Mesothelial cell of epicardium (in vitro differentiated cells): ENCODE measurements around the gene UTP11. TPM values are rescaled to one million over a fixed set of nuclear protein-coding genes. Genes with fewer than 3 reads are reported as not detected.

Experiments used
- DNase-seq, 2 experiments: peaks; one replicate each; pipeline ENCODE4 v3.0.0; 2021; ENCODE audit warnings: low spot score in 2 of 2; ENCODE audit not compliant: unreplicated experiment in 2 of 2
- H3K27ac Mint-ChIP-seq: 2 replicates; pipeline ENCODE4 v1.8.0; 2021; ENCODE audit warnings: mixed read lengths
- H3K27me3 Mint-ChIP-seq: 2 replicates; pipeline ENCODE4 v1.8.0; 2021; ENCODE audit warnings: low read depth, mixed read lengths
- H3K36me3 Mint-ChIP-seq: 2 replicates; pipeline ENCODE4 v1.8.0; 2021; ENCODE audit warnings: mixed read lengths
- H3K4me1 Mint-ChIP-seq: 2 replicates; pipeline ENCODE4 v1.8.0; 2021; ENCODE audit warnings: mixed read lengths
- H3K4me3 Mint-ChIP-seq: 2 replicates; pipeline ENCODE4 v1.8.0; 2021; ENCODE audit warnings: mild to moderate bottlenecking, moderate library complexity, mixed read lengths
- H3K9me3 Mint-ChIP-seq: 2 replicates; pipeline ENCODE4 v1.8.0; 2021; ENCODE audit warnings: mixed read lengths
- CTCF ChIP-seq: fragments of 200-600 bp; sonication (generic); IDR thresholded peaks from one replicate; pipeline ENCODE4 v1.5.0; 2021; ENCODE audit warnings: antibody characterized with exemption; ENCODE audit not compliant: unreplicated experiment
- total RNA-seq: library from RNA; stranded (reverse); gene quantifications from 3 replicates; pipeline ENCODE4 v1.2.1, GENCODE V29; 2021

UTP11 gene
- total RNA-seq, 1 donor from 2014 or later, result 32.3 TPM

- Mint-ChIP-seq H3K27me3 (peaks cover 94% of the 10 kb centered on the region), H3K9me3 (no peaks in the 10 kb centered on the region), H3K36me3 (no peaks in the 10 kb centered on the region), H3K4me1 (no peaks in the 10 kb centered on the region), H3K4me3 (no peak overlapping the region), H3K27ac (no peak overlapping the region)
- TF ChIP-seq CTCF, result no peak
- no peak for DNase-seq
Measured at GRCh38 chr1:38071312-38072256, 59.0 kb downstream of the UTP11 start.

GRCh38 chr1:38072858-38073257, 60.3 kb downstream of the UTP11 start:
- no peak overlapping the region for H3K4me3 Mint-ChIP-seq
- no peaks in the 10 kb centered on the region for H3K36me3 Mint-ChIP-seq
- no peaks in the 10 kb centered on the region for H3K9me3 Mint-ChIP-seq
- no peak for TF ChIP-seq CTCF
- no peaks in the 10 kb centered on the region for H3K4me1 Mint-ChIP-seq
- peaks cover 84% of the 10 kb centered on the region for H3K27me3 Mint-ChIP-seq
- DNase-seq, result no peak
- H3K27ac Mint-ChIP-seq, result no peak overlapping the region

- no peaks in the 10 kb centered on the region for H3K4me1 Mint-ChIP-seq
- TF ChIP-seq CTCF, result no peak
- H3K27ac Mint-ChIP-seq, result no peak overlapping the region
- H3K36me3 Mint-ChIP-seq, result no peaks in the 10 kb centered on the region
- peaks cover 79% of the 10 kb centered on the region for H3K27me3 Mint-ChIP-seq
- H3K4me3 Mint-ChIP-seq, result no peak overlapping the region
- DNase-seq, result no peak
- H3K9me3 Mint-ChIP-seq, result no peaks in the 10 kb centered on the region
Measured at GRCh38 chr1:38073534-38074301, 61.2 kb downstream of the UTP11 start.

GRCh38 chr1:38074302-38074677, 61.8 kb downstream of the UTP11 start:
- Mint-ChIP-seq H3K4me1 (no peaks in the 10 kb centered on the region), H3K4me3 (no peak overlapping the region), H3K9me3 (no peaks in the 10 kb centered on the region), H3K36me3 (no peaks in the 10 kb centered on the region), H3K27ac (no peak overlapping the region), H3K27me3 (peaks cover 80% of the 10 kb centered on the region)
- no peak for DNase-seq
- TF ChIP-seq CTCF, result no peak

Other genes with a start within 250 kb of the UTP11 start
- gene EPHA10, start 247.6 kb upstream of the UTP11 start, total RNA-seq, result 0.18 to 0.25 TPM (median 0.24 TPM) in 3 replicates
- gene MANEAL, start 218.9 kb upstream of the UTP11 start, total RNA-seq, result 1.4 to 1.8 TPM (median 1.8 TPM) in 3 replicates
- gene C1orf122, start 204.9 kb upstream of the UTP11 start, total RNA-seq, result 36.8 to 42.4 TPM (median 41.0 TPM) in 3 replicates
- gene YRDC, start 204.5 kb upstream of the UTP11 start, total RNA-seq, result 18.6 to 21.2 TPM (median 19.8 TPM) in 3 replicates
- 12.8 to 18.0 TPM (median 14.3 TPM) in 3 replicates for gene MTF1, start 153.1 kb upstream of the UTP11 start, total RNA-seq
- gene INPP5B, start 65.7 kb upstream of the UTP11 start, total RNA-seq, result 20.7 to 21.5 TPM (median 20.9 TPM) in 3 replicates
- gene SF3A3, start 22.7 kb upstream of the UTP11 start, total RNA-seq, result 69.8 to 82.2 TPM (median 80.7 TPM) in 3 replicates
- gene FHL3, start 7.2 kb upstream of the UTP11 start, total RNA-seq, result 46.1 to 50.6 TPM (median 46.2 TPM) in 3 replicates
- 0.16 to 0.45 TPM (median 0.29 TPM) in 3 replicates for gene POU3F1, start 34.1 kb downstream of the UTP11 start, total RNA-seq